ENCODE measurements around the gene SAMD8.
"Not testable (repeated sequence)": the region's sequence is repeated elsewhere in the genome, so short reads cannot be mapped to it uniquely, and the experiment has no call there.

The SAMD8 gene

GRCh38 chr10:75086278-75086934 is 25.1 kb upstream of the SAMD8 start:
- DNase-seq = no peak

GRCh38 chr10:75088640-75089039 is 22.8 kb upstream of the SAMD8 start:
- no peak for DNase-seq

GRCh38 chr10:75089634-75090033 is 21.8 kb upstream of the SAMD8 start:
- no peak for DNase-seq

- no peak for DNase-seq
These were observed 20.3 kb upstream of the SAMD8 start for GRCh38 chr10:75091146-75091545.

GRCh38 chr10:75094465-75094864 is 17.0 kb upstream of the SAMD8 start:
- no peak for DNase-seq

DNA sequence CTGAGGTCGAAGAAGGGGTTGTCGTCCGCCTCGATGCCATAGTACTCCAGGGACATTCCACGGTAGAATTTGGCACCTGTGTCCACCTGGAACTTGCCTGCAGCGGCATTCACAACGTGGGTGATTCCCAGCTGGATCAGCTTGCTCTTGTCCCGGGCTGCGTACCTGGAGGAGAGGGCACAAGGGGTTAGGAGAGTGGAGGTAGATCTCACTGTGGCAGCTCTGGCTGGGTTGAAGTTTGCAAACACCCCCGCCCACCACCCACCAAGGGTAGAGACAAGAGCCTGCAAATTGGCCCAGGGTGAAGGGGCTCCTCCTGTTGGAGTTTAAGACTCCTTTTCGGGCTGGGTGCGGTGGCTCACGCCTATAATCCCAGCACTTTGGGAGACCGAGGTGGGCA is 15.8 kb upstream of the SAMD8 start:
- no peak for DNase-seq

GRCh38 chr10:75096749-75097148 is 14.7 kb upstream of the SAMD8 start:
- DNase-seq = peak; percentile 37

DNA sequence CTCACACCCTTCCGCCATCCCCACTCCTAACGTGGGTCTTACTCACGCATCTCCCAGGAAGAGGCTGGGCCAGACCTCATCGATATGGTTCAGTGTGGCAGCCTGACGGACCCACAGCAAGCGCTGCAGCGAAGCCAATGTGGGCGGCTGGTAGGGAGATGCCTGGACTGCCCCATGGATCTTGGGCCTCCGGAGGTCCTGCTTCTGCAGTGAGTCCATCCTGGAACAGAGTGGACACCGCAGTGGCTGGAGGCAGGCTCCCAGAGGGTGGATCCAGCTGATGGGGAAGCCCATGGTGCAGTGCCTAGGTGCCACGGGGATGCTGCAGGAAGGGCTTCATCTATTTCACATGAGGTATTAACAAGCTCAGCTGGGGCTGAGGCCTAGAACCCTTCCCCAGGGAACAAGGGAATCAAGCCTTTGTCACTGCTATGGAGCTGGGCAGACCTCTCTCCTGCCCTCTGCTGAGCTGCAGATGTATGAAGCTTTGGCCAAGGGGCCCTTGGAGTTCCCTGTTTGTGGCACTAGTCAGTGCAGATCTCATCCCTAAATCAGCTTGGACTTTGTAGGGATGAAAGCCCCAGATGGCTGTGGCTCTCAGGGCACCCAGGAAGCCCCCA is 13.7 kb upstream of the SAMD8 start:
- peak; percentile 49 for DNase-seq

GRCh38 chr10:75098902-75099673 is 12.4 kb upstream of the SAMD8 start:
- no peak for DNase-seq

GRCh38 chr10:75099952-75100763 is 11.3 kb upstream of the SAMD8 start:
- DNase-seq = peak; percentile 81

- DNase-seq = no peak
These were observed 10.6 kb upstream of the SAMD8 start for GRCh38 chr10:75100764-75101291.

DNA sequence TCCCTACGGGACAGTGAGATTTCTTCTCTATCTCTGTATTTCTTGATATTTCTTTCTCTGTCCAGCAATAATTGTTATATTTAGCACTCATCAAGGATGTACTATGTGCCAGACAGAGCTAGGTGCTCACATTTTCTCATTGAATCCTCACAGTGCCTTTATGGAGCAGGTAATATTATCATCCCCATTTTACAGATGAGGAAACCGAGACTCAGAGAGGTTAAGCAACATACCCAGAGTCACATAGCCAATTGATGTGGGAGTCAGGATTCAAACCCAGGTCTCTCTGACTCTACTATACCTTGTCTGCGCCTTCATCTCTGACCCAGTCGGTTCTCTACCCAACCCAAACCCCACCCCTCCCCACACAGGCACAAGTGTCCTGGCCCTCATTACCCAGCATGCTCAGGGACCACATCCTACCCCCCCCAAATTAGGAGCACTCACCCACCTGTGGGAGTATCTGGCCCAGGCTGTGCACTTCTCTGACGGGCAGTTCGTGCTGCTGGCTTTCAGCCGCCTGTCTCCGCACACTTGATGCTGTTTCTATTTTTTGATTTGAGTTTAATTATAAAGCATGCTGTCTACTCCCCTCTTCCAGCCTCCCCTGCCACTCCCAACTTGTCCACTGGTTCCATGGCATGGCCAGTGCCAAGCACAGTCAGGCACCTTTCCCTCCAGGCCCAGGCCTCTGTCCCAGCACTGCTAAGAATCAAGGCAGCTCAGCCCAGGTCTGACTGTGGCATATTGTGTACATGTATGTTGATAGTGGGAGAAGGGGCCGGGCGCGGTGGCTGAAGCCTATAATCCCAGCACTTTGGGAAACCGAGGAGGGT is 9.8 kb upstream of the SAMD8 start:
- DNase-seq = no peak

DNA sequence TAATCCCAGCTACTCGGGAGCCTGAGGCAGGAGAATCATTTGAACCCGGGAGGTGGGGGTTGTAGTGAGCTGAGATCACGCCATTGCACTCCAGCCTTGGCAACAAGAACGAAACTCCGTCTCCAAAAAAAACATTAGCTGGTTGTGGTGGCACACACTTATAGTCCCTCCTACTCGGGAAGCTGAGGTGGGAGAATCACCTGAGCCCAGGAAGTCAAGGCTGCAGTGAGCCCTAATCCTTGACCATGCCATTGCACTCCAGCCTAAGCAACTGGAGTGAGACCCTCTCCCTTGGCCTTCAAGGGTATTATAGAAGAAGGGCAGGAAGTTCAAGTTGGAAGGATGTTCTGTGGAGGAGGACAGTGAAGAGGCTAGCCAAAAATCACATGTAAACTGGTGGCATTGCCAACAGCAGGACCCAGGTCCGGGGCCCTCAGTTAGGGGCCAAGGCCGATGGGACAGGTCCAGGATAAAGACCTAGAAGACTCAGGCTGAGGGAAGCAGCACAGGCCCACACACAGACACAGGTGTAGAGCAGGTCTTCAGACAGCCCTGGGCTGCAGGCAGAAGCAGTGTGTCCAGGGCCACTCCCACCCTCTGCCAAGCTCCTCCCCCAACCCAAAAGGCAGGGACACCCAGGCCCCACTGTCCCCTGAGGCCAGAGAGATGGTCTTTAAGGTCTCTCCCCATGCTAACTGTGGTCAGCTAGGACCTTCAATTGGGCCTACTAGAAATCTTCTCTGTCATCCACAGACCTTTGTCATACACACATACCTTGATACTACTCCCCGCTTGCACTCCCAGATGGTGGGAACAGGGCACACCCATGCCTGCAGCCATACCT is 8.4 kb upstream of the SAMD8 start:
- no peak for DNase-seq

DNA sequence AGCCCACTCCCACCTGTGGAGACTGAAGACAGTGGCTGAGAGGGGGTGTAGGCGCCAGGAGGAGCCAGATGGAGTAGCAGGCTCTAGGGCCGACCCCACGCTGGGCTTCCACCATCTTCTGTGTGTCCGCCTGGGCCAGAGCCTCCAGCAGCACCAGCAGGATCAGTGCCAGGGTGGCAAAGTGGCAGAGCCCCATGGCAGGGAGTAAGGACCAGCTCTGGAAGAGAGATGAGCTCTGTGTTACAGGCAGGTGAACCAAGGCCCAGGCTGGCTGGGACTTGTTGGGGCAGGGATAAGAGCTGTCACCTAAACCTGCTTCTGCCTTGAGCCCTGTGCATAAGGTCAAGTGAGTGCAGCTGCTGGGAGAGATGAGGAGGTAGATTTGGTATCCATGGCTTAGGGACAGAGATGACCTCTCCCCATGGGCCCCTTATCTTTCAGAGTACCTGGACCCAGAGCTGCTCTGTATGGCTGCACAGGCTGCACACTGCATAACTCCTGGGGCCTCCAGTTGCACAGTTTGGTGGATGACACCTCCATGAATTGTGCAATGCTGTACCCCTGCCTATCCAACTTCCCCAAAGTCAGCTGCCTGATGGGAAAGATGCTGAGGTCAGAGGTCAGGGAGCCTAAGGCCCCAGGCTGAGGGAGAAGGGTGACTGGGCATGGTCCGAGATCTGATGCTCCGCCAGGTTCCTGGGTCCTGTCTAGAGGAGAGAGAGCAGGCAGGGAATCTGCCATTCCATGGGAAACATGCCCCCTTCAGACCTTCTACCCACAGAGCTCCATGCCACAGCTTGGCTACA is 7.4 kb upstream of the SAMD8 start:
- no peak for DNase-seq

DNA sequence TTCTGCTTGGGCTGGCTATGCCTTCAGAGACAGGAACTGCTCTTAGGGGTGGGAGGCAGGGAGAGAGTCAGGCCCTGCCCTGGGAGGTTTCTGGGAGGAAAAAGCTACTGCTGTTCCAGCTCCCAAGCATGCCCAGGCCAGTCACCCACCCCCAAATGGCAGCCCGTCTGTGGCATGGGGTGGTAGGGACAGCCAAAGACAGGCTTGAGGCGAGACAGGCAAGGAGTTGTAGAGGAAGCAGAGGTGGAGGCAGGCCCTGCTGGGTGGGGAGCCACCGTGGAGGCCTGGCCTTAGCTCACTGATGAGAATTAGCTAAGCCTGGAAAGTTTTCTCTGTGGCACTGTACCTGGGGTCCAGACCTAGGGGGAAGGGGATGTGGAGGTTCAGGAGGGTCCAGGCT is 6.6 kb upstream of the SAMD8 start:
- no peak for DNase-seq

GRCh38 chr10:75105576-75106197 is 5.8 kb upstream of the SAMD8 start:
- no peak for DNase-seq

DNA sequence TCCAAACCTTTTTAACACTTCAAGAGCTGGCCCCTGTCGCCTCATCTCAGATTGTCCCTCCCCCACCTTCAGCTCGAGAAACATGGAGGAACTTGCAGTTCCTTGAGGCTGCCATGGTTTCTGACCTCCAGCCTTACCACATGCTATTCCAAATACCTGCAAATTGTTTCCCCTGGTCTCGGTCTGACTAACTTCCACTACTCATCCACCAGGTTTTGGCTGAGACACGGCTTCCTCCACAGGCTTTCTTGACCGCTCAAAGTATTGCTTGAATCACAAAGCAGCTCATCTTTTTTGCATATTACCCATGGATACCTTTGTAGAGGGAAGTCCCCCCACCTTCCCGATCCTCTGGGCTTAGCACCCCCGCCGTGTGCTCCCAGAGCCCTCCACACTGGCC is 5.2 kb upstream of the SAMD8 start:
- DNase-seq = no peak

DNA sequence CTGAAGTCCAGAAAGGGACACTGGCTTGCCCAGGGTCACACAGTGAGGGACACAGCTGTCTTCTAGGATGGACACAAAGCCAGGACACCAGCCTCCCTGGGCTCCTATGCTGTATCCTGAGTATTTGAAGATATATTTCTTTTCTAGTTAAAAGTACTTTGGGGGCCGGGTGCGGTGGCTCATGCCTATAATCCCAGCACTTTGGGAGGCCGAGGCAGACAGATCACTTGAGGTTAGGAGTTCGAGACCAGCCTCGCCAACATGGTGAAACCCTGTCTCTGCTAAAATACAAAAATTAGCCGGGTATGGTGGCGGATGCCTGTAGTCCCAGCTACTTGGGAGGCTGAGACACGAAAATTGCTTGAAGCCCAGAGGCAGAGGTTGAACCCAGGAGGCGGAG is 4.6 kb upstream of the SAMD8 start:
- DNase-seq = not testable (repeated sequence)

GRCh38 chr10:75107756-75108683 is 3.4 kb upstream of the SAMD8 start:
- no peak for DNase-seq
